Activated CD4-positive, CD25-positive, alpha-beta regulatory T cell treated with anti-CD3 and anti-CD28 coated beads, Interleukin-2, amount 50 U/mL, for 24 hours (primary cell): ENCODE measurements around the gene GTPBP6.
"Not testable (repeated sequence)": the region's sequence is repeated elsewhere in the genome, so short reads cannot be mapped to it uniquely, and the experiment has no call there.

Source experiments
- ATAC-seq, 2 donors: fragments of 150-1000 bp; cut with Tn5 transposase; one replicate each; pipeline ENCODE4 v1.10.0; 2021; ENCODE audit warnings: mild to moderate bottlenecking in 1 of 2, moderate library complexity in 1 of 2

The GTPBP6 gene

DNA sequence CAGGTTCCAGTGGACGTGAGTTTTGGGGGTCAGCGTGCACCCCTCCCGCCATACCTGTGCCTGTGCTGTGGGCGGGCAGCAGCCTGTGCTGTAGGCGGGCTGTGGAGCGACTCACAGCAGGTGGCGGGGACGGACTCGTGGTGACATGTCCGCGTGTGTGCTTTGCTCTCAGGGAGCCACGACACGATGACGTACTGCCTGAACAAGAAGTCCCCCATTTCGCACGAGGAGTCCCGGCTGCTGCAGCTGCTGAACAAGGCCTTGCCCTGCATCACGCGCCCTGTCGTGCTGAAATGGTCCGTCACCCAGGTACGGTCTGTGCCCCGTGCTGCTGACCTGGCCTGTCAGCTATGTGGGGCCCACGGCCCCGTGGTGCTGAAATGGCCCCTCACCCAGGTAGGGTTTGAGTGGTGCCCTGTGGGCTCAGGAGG lies 30.0 kb downstream of the GTPBP6 start:
- no peak for ATAC-seq

DNA sequence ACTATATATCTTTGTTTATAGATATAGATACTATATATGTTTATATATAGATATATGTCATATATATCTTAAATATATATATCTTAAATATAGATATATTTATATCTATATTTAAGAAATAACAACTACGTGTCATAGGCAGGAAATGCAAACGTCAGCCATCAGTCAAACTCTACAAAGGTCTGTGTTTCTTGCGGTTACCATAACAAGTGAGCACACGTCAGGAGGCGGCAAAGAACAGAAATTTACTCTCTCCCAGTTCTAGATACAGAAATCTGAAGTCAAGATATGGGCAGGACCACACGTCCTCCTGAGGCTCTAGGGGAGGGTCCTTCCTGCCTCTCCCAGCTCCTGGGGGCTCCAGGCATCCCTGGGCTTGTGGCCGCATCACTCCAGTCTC lies 30.9 kb downstream of the GTPBP6 start:
- ATAC-seq = no peak

DNA sequence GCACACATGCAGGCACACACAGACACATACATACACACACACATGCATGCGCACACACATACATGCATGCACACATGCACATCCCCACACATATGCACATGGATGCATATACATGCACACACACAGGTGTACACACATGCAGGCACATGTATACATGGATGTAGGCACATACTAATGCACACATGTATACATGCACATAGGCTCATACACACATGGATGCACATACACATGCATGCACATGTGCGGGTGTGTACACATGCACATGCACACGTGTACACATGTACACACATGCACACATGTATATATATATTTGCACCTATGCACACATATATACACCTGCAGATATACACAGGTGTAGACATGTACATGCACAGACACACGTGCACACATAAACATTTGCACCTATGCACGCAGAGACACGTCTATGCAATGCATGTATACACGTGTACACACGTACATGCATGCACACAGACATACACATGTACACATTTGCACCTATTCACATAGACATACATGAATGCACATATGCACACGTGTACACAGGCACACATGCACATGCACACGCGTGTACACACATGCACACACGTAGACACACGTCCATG lies 33.4 kb downstream of the GTPBP6 start:
- ATAC-seq = no peak

DNA sequence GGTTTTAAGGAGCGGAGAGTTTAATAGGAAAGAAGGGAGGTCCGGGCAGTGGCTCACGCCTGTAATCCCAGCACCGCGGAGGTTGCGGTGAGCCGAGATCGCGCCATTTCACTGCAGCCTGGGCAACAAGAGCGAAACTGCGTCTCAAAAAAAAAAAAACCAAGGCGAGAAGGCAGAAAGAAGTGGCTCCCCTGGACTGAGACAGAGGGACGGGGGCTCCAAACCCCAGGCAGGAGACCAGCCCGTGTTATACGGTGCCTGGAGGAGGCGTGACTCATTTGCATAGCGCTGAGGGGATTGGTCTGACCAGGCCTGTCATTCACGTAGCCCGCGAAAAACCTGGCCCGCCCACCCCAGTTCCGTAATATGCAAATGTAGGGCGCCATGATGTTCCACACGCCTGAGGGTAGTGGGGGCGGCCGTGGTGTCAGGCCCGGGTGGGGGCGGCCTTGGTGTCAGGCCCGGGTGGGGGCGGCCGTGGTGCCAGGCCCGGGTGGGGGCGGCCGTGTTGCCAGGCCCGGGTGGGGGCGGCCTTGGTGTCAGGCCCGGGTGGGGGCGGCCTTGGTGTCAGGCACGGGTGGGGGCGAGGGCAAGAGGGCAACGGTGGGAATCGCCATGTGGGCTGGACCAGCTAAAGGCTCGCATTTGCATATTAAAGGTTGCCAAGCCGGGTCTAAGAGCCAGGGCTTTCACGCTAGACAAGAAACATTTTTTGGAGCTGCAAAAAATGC lies 35.3 kb downstream of the GTPBP6 start:
- peak; percentile 100 for ATAC-seq

DNA sequence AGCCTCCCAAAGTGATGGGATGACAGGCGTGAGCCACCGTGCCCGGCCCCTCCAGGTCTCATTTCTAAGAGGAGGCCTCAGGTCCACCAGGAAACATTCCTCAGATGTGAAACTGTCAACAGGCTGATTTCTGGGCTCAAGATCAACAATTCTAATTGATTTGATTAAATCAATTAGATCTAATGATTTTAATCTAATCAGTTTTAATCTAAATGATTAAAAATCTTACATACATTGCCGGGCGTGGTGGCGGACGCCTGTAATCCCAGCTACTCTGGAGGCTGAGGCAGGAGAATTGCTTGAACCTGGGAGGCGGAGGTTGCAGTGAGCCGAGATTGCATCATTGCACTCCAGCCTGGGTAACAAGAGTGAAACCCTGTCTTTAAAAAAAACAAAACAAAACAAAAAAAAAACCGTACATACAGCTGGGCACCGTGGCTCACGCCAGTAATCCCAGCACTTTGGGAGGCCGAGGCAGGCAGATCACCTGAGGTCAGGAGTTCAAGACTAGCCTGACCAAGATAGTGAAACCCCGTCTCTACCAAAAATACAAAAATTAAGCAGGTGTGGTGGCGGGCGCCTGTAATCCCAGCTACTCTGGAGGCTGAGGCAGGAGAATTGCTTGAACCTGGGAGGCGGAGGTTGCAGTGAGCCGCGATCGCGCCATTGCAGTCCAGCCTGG lies 36.5 kb downstream of the GTPBP6 start:
- not testable (repeated sequence) for ATAC-seq

DNA sequence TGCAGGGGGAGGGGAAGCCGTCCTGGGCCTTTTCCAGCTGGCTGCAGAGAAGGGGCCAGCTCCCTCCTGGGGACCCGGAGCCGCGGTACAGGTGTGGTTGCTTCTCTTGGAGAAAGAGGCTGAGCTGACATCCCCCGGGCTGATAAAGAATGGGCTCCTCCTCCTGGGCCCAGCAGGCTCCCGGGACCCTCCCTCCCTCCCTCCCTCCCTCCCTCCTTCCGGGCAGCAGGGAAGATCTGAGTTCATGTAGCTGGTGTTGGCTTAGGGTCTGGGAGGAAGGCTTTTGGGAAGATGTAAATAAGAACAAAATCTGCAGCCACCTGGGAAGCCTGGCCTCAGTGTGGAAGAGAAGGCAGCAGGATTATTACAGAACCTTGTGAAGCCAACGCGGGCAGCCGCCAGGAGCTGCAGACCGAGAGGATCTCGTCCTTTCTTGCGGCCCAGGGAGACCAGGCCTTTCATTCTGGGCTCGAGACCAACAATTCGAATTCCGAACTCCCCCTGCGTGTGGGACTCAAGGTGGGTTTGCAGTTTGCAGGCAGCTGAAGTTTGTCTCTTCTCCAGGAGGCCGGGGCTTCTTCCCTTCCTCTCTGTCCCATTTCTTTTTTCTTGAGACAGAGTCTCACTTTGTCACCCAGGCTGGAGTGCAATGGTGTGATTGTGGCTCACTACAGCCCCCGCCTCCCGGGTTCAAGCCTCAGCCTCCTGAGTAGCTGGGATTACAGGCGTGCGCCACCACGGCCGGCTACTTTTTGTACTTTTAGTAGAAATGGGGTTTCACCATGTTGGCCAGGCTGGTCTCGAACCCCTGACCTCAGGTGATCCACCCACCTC lies 37.2 kb downstream of the GTPBP6 start, which contains the start of gene PLCXD1:
PLCXD1 (plus strand) TSS at position 216 of the 834 bp plus-strand sequence. CDS start 2,807 bp downstream, outside the sequence.
- no peak for ATAC-seq

DNA sequence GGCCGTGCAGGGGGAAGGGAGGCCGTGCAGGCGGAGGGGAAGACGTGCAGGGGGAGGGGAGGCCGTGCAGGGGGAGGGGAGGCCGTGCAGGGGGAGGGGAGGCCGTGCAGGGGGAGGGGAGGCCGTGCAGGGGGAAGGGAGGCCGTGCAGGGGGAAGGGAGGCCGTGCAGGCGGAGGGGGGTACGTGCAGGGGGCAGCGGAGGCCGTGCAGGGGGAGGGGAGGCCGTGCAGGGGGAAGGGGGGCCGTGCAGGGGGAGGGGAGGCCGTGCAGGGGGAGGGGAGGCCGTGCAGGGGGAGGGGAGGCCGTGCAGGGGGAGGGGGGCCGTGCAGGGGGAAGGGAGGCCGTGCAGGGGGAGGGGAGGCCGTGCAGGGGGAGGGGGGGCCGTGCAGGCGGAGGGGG lies 37.9 kb downstream of the GTPBP6 start:
- ATAC-seq = not testable (repeated sequence)

DNA sequence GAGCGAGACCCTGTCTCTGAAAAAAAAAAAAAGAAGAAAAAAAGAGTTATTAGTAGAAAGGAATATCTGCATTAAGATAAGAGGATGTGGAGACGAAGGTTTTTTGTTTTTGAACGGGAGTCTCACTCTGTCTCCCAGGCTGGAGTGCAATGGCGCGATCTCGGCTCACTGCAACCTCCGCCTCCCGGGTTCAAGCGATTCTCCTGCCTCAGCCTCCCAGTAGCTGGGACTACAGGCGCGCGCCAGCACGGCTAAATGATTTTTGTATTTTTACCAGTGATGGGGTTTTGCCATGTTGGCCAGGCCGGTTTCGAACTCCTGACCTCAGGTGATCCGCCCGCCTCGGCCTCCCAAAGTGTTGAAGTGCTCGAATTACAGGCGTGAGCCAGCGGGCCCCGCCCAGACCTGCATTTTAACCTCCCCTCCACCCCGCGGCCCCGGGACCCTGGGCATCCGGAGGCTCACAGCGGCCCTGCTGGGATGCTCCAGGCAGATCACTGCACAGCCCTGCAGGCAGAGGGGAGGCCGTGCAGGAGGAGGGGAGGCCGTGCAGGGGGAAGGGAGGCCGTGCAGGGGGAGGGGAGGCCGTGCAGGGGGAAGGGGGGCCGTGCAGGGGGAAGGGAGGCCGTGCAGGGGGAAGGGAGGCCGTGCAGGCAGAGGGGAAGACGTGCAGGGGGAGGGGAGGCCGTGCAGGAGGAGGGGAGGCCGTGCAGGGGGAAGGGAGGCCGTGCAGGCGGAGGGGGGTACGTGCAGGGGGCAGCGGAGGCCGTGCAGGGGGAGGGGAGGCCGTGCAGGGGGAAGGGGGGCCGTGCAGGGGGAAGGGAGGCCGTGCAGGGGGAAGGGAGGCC lies 38.6 kb downstream of the GTPBP6 start:
- not testable (repeated sequence) for ATAC-seq

DNA sequence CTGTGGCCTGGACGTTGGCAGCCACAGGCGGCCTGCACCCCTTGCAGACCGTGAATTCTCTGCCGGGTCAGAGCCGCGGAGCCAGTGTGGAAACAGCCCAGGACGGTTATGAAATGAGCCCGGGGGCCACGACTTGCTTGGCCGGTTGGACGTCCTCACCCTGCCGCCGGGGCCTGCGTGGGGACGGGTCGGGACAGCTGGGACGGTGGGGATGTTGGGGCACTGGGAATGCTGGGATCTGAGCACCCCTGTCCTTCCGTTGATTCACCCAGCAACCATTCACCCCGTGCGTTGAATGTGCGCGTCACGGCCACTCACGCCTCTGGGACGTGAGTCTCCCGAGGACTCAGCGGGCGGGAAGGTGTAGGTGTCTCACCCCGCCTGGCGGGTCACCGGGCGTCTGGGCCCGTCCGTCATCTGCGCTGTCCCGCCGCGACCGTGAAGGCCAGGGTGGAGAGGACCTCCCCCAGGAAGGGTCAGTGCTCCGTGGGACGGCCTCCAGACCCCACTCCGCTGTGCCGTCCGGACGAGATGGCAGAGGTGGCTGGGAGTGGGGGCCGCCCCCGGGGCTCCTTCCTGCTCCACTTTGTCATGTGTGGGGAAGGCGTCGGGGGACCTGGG lies 41.9 kb downstream of the GTPBP6 start:
- peak; percentile 66 to 68 for ATAC-seq

DNA sequence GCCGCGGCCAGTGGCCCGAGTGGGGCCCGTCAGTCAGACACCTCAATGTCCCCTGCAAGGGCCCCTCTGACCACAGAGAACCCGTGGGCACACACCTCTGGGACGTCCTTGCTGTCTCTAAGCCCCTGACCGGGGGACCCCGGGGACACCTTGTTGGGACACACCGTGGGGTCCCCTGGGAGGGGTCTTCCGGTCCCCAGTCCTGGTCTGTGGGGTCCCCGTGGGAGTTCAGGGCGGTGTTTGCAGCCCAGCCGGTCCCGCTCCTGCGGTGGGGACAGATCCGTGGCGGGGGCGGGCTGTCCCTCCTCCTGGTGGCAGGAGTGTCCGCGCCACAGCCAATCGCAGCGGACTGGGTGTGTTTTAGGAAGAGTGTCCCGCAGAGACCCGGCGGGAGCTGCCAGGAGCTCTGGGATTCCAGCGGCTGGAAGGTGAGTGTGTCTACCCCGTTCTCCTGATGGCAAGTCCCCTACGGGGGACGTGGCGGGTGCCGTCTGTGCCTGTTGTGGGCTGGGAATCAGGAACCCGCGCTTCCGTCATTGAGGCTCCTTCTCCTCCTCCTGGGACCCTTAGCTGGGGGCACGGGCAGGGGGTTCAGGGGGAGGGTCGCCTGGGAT lies 42.5 kb downstream of the GTPBP6 start:
- peak; percentile 83 to 87 for ATAC-seq

DNA sequence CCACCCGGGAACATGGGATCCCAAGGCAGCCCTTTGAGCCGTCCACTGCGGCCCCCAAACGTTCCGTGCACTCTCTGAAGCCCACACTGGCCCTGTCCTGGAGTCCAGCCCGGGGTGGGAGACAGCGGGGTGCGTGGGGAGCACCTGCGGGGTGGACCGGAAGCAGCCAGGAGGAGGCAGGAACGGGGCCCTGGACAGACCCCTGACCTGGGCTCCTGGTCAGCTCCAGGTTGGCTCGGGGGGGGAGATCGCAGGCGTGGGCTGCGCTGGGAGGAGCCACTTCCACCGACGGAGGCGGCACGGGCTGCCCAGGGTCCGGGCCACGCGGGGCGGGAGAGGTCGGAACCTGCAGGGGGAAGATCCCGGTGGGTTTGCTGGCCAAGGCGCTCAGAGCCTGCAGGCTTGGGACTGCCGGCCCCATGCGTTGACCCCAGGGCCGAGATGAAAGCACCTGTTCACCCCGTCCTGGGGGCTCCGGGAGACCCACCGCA lies 43.1 kb downstream of the GTPBP6 start:
- ATAC-seq = no peak

DNA sequence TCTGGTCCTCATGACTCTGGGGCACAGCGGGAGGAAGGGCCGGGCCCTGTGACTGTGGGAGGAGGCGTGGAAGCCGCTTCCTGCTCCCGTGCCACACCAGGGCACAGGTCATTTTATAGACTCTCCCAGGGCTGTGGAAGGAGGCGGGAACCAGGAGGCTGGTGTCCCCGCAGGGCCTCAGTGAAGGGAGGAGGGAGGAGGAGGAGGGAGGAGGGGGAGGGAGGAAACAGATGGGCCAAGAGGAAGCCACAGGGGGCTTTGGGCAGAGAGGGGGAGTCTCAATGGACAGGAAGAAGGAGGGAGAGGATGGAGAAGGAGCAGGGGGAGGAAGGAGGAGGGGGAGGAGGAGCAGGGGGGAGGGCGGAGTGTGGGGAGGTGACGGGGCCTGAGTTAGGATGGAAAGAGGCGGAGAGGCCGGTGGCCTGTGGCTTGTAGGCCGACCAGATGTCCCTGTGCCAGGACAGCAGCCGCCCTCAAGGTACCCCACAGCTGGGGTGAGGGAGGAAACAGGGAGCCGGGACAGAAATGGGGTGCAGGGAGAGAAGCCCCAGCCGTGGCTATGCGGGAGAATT lies 43.6 kb downstream of the GTPBP6 start:
- no peak for ATAC-seq

DNA sequence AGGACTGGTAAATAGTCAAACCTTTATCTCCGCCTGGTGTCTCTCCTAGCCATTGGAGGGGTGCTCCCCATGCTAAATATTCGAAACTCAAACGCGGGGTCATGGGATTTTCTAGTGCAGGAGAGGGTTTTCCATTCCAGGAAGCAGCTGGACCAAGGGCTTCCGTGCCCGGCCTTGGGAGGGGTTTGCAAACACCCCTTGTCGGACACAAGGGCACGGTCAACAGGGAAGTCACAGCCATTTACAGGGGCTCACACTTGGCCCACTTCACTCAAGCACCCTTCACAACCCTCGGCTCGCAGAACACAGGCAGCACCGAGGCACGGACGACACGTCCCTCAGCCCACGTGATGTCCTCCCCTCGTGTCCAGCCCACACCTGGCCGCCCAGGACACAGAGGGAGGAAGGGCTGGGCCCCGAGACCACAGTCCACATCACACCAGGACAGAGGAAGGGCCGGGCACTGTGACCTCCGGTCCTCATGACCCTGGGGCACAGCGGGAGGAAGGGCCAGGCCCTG lies 47.7 kb downstream of the GTPBP6 start:
- ATAC-seq = no peak

DNA sequence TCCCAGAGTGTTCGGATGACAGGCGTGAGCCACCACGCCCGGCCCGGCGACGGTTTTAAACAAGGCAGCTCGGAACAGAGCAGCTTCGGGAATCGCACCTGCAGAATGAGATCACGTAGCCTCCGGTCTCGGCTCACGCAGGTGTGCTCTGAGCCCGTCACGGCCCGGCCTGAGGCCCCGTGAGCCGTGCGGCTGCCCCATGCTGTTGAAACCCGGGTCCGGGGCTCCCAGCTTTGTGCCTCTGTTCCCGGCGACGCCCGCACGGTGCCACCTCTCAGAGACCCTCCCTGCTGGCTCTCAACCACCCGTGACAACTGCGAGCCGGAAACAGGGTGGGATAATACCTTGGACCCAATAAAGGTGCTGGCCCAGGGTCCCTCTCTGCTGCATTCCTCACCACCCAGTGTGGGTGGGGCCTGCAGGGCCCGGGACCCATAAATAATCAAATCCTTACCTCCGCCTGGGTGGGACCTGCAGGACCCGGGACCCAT lies 50.8 kb downstream of the GTPBP6 start:
- ATAC-seq = no peak

DNA sequence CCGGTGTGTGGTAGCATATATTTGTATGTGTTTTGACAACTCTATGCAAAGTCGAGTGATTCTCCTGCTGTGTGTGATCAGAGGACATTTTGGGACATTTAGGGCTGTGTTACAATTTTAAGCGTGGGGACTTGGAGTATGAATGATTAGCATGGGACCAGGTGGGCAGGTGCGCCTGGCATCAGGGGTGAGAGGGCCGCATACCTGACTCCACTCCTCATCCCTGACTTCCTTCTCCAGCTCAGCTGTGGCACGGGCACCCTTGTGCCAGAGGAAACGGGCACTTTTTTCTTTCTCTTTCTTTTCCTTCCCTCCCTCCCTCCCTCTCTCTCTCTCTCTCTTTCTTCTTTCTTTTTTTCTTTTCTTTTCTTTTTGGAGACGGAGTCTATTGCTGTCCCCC lies 53.1 kb downstream of the GTPBP6 start:
- ATAC-seq = no peak

DNA sequence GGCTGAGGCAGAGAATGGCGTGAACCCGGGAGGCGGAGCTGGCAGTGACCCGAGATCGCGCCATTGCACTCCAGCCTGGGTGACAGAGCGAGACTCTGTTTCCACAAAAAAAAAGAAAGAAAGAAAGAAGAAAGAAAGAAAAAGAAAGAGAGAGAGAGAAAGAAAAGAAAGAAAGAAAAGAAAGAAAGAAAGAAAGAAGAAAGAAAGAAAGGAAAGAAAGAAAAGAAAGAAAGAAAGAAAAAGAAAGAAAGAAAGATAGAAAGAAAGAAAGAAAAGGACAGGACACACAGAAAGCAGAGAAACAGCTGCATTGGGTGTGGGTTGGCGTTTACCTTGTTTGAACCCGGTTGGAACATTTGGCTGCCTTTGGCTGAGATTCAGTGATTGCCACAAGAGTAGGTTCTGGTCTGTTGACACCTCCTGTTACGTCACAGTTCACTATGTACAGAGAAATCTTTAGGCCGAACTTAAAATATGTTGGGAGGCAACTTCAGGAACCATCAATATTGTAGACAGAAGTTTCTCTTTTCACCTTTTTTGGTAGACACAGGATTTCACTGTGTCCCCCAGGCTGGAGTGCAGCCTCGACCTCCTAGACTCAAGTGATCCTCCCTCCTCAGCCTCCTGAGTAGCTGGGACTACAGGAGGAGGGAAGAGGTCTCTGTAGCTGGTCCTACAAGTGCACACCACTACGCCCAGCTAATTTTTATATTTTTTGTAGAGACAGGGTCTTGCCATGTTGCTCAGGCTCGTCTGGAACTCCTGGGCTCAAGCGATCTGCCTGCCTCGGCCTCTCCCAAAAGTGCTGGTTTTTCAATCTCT lies 53.8 kb downstream of the GTPBP6 start:
- no peak for ATAC-seq

DNA sequence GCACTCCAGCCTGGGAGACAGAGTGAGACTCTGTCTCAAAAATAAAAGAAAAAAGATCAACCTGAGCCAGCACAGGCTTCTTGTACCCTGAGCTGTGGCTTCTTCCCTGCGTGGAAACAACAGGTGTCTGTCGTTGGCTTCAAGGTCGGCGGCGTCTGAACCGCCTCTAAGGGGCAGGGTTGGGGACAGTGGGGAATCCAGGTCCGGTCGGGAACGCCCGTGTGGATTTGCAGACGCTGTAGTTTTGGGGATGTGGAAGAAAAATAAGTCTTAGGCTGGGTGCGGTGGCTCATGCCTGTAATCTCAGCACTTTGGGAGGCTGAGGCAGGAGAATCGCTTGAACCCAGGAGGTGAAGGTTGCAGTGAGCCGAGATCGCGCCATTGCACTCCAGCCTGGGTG lies 54.6 kb downstream of the GTPBP6 start:
- not testable (repeated sequence) for ATAC-seq

DNA sequence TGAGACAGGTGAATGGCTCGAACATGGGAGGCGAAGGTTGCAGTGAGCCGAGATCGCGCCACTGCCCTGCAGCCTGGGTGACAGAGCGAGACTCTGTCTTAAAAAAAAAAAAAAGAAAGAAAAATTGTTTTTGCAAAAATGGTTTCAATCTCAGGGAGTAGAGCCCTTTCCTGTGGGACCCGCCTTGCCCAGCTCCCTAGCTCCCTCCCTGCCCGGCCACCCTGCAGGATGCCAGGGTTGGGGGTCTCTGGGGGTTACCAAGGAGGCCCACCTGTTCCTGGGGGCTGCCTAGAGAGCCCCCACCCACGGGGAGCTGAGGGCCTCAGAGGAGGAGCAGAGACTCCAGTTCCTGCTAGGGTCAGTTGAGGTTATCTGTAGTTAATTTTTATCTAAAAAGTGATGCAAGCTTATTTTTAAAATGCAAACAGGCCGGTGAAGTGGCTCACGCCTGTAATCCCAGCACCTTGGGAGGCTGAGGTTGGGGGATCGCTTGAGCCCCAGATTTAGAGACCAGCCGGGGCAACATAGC lies 56.2 kb downstream of the GTPBP6 start:
- ATAC-seq = no peak

DNA sequence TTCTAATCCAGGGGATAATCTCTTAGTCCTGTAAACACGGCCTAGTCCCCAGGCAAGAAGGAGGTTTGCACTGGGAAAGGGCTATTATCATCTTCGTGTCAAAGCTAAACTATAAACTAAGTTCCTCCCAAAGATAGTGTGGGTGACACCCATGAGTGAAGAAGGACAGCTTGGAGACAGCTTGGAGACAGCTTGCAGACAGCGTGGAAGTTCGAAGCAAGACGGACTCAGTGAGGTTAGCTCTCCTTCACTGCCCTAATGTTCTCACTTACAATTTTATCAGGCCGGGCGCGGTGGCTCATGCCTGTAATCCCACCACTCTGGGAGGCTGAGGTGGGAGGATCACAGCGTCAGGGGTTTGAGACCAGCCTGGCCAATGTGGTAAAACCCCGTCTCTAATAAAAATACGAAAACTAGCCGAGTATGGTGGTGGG lies 56.7 kb downstream of the GTPBP6 start:
- ATAC-seq = no peak
